C4-2B (cell line): Measurements from ENCODE around the gene ILKAP.

ENCODE experiments used
- H3K27ac ChIP-seq: fragments of 450-650 bp; 2 replicates; pipeline ENCODE4 v1.5.1; 2017
- CTCF ChIP-seq: fragments of 450-650 bp; conservative IDR thresholded peaks from 2 replicates; pipeline ENCODE4 v1.5.1; 2017; ENCODE audit warnings: mild to moderate bottlenecking
- ZFX ChIP-seq: fragments of 450-650 bp; IDR thresholded peaks from 2 replicates; pipeline ENCODE4 v1.6.1; 2017

The ILKAP gene

GRCh38 chr2:238247002-238247822 is 43.7 kb upstream of the ILKAP start:
- H3K27ac ChIP-seq: peak overlapping the region; percentile 7; the same call in 1 of the 2 replicates
- TF ChIP-seq ZFX (no peak), CTCF (no peak)

- TF ChIP-seq ZFX: no peak
- H3K27ac ChIP-seq: peak overlapping the region; percentile 72
Measured at GRCh38 chr2:238244151-238244550, 40.7 kb upstream of the ILKAP start.

GRCh38 chr2:238243496-238244076 is 40.1 kb upstream of the ILKAP start:
- H3K27ac ChIP-seq: peak overlapping the region; percentile 91
- TF ChIP-seq ZFX (no peak), CTCF (peak; percentile 70)

GRCh38 chr2:238242731-238243495 is 39.4 kb upstream of the ILKAP start:
- no peak for TF ChIP-seq CTCF
- TF ChIP-seq ZFX: no peak
- peak overlapping the region; percentile 91 for H3K27ac ChIP-seq

- TF ChIP-seq ZFX (no peak), CTCF (no peak)
- H3K27ac ChIP-seq: no peak overlapping the region; the same call in 1 of the 2 replicates
Measured at GRCh38 chr2:238241970-238242369, 38.5 kb upstream of the ILKAP start.

GRCh38 chr2:238240757-238241711 is 37.5 kb upstream of the ILKAP start:
- TF ChIP-seq ZFX (no peak), CTCF (no peak)
- H3K27ac ChIP-seq: peak overlapping the region; percentile 84; the same call in 1 of the 2 replicates
